Smooth muscle cell (in vitro differentiated cells): ENCODE data around the gene SFXN4. TPM values are rescaled to one million over a fixed set of nuclear protein-coding genes. Genes with fewer than 3 reads are reported as not detected.

ENCODE experiments used
- DNase-seq: peaks from one replicate; lab custom pipeline; 2025; ENCODE audit not compliant: unreplicated experiment; lab: John Stamatoyannopoulos, UW
- H2AFZ ChIP-seq: fragments of 200-600 bp; sonication (generic); 2 replicates; pipeline ENCODE4 v1.6.0; 2016; ENCODE audit warnings: antibody characterized with exemption, low read depth, mild to moderate bottlenecking
- H3F3A ChIP-seq: fragments of 200-600 bp; sonication (generic); 2 replicates; pipeline ENCODE4 v1.6.0; 2017; ENCODE audit warnings: antibody characterized with exemption, low read depth
- H3K27ac ChIP-seq: fragments of 200-600 bp; sonication (generic); 2 replicates; pipeline ENCODE4 v1.5.1; 2016; ENCODE audit warnings: low read depth, mild to moderate bottlenecking
- H3K27me3 ChIP-seq: fragments of 200-600 bp; sonication (generic); 2 replicates; pipeline ENCODE4 v1.6.1; 2016; ENCODE audit warnings: low read depth, mild to moderate bottlenecking
- H3K36me3 ChIP-seq: fragments of 200-600 bp; sonication (generic); 2 replicates; pipeline ENCODE4 v1.5.1; 2016; ENCODE audit warnings: low read depth
- H3K4me1 ChIP-seq: fragments of 200-600 bp; sonication (generic); 2 replicates; pipeline ENCODE4 v1.5.1; 2016; ENCODE audit warnings: low read depth
- H3K4me2 ChIP-seq: fragments of 200-600 bp; sonication (generic); 2 replicates; pipeline ENCODE4 v1.6.0; 2016; ENCODE audit warnings: mild to moderate bottlenecking
- H3K4me3 ChIP-seq: fragments of 200-600 bp; sonication (generic); 2 replicates; pipeline ENCODE4 v1.5.1; 2016; ENCODE audit warnings: mild to moderate bottlenecking
- H3K79me2 ChIP-seq: fragments of 200-600 bp; sonication (generic); 2 replicates; pipeline ENCODE4 v1.6.0; 2016; ENCODE audit warnings: low read depth, mild to moderate bottlenecking
- H3K9ac ChIP-seq: fragments of 200-600 bp; sonication (generic); 2 replicates; pipeline ENCODE4 v1.6.0; 2016; ENCODE audit warnings: low read depth
- H3K9me3 ChIP-seq: fragments of 200-600 bp; sonication (generic); replicated peaks from 2 replicates; pipeline ENCODE4 v1.5.1; 2016; ENCODE audit warnings: low read depth
- H4K20me1 ChIP-seq: fragments of 200-600 bp; sonication (generic); 2 replicates; pipeline ENCODE4 v1.6.0; 2016; ENCODE audit warnings: low read depth
- WGBS: methylation state at CpG from one replicate; pipeline ENCODE4 v1.1.7; 2016; ENCODE audit warnings: low lambda C conversion rate; 5-methylcytosine and 5-hydroxymethylcytosine counted together
- polyA plus RNA-seq: library from polyadenylated mRNA; unstranded; fragments of >200 nt; fragmentation: Nextera tagmentation; extraction: Ambion mirVana; gene quantifications from 2 replicates; pipeline ENCODE4 v1.2.1, GENCODE V29; 2016
- total RNA-seq: library from RNA; depleted of rRNA; stranded (reverse); fragments of >200 nt; gene quantifications from 2 replicates; pipeline ENCODE4 v1.2.3, GENCODE V29; 2014
- TF ChIP-seq, protein P1 (sequence below): fragments of 200-600 bp; sonication (generic); IDR thresholded peaks from 2 replicates; pipeline ENCODE4 v1.5.1; 2017; ENCODE audit warnings: borderline replicate concordance, mild to moderate bottlenecking, antibody characterized with exemption; ENCODE audit not compliant: insufficient read depth, poor library complexity, severe bottlenecking

Gene SFXN4
- total and polyA plus RNA-seq, 2 experiments from 2014 or later: 12.2 to 16.2 TPM

DNA sequence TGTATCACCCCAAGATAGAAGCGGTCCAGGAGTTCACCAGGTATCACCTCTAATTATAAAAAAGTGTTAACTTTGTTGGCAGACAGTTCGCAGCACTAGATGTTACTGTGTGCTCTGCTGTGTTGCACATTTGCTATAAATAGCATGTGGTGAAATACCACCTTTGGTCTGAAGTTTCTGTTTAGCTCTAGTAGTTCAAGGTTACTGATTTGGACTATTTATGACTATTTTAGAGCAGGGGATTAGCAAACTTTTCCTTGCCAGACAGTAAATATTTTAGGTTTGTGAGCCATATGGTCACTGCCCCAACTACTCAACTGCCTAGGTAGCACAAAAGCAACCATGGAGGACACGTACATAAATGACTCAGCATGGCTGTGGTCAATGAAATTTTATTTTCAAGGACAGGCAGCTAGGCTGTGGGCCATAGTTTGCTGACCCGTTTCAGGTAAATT, 45.1 kb downstream of the SFXN4 start:
- 77% methylated on average over 4 of the region's 4 CpGs for WGBS
- H3K9me3 ChIP-seq: no peaks in the 10 kb centered on the region
- no peaks in the 10 kb centered on the region for H3K79me2 ChIP-seq
- no peaks in the 10 kb centered on the region for H3F3A ChIP-seq
- H3K4me3 ChIP-seq: no peak overlapping the region
- peak overlapping the region; percentile 84 for H3K27ac ChIP-seq
- H3K9ac ChIP-seq: no peak overlapping the region
- H2AFZ ChIP-seq: no peak overlapping the region
- H4K20me1 ChIP-seq: no peaks in the 10 kb centered on the region
- H3K36me3 ChIP-seq: no peaks in the 10 kb centered on the region
- no peaks in the 10 kb centered on the region for H3K4me1 ChIP-seq
- no peak overlapping the region for H3K4me2 ChIP-seq
- TF ChIP-seq, protein P1, sequence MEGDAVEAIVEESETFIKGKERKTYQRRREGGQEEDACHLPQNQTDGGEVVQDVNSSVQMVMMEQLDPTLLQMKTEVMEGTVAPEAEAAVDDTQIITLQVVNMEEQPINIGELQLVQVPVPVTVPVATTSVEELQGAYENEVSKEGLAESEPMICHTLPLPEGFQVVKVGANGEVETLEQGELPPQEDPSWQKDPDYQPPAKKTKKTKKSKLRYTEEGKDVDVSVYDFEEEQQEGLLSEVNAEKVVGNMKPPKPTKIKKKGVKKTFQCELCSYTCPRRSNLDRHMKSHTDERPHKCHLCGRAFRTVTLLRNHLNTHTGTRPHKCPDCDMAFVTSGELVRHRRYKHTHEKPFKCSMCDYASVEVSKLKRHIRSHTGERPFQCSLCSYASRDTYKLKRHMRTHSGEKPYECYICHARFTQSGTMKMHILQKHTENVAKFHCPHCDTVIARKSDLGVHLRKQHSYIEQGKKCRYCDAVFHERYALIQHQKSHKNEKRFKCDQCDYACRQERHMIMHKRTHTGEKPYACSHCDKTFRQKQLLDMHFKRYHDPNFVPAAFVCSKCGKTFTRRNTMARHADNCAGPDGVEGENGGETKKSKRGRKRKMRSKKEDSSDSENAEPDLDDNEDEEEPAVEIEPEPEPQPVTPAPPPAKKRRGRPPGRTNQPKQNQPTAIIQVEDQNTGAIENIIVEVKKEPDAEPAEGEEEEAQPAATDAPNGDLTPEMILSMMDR: no peak
- no peaks in the 10 kb centered on the region for H3K27me3 ChIP-seq
- DNase-seq: no peak

DNA sequence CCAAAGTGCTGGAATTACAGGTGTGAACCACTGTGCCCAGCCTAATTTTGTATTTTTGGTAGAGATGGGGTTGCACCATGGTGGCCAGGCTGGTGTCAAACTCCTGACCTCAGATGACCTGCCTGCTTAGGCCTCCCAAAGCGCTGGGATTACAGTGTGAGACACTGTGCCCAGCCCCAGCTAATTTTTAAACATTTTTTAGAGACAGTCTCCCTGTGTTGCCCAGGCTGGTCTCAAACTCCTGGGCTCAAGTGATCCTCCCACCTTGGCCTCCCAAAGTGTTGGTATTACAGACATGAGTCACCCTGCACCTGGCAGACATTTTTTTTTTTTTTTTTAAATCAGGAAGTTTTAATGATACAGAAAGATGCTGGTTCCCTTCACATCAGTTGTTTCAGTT, 46.1 kb downstream of the SFXN4 start:
- 100% methylated on average over 1 of the region's 1 CpG for WGBS
- H3F3A ChIP-seq: no peaks in the 10 kb centered on the region
- H3K9ac ChIP-seq: no peak overlapping the region
- H3K4me3 ChIP-seq: no peak overlapping the region
- no peaks in the 10 kb centered on the region for H3K27me3 ChIP-seq
- DNase-seq: no peak
- no peaks in the 10 kb centered on the region for H3K36me3 ChIP-seq
- TF ChIP-seq, protein P1: no peak
- H2AFZ ChIP-seq: no peak overlapping the region
- no peaks in the 10 kb centered on the region for H4K20me1 ChIP-seq
- no peaks in the 10 kb centered on the region for H3K9me3 ChIP-seq
- no peaks in the 10 kb centered on the region for H3K4me1 ChIP-seq
- no peaks in the 10 kb centered on the region for H3K79me2 ChIP-seq
- peak overlapping the region; percentile 84 for H3K27ac ChIP-seq
- H3K4me2 ChIP-seq: no peak overlapping the region

DNA sequence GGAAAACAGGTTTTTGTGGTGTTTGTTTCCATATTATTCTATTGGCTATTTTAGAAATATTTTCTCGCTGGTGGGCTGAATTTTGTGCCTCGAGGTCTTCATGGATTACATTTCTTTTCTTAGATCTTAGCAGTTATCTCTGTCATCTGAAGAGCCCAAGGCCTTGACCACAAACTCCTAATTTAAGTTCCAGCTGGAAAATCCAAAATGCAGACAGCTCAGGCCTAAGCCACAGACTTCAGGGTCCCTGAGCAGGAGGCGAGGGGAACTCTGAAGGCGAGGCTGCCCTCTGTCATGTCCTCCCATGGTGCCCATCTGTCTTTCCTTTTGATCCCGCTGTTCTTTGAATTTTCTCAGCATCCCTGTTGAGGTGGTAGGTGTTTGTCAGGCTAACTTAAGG, 47.3 kb downstream of the SFXN4 start:
- Histone ChIP-seq H3K27me3 (no peaks in the 10 kb centered on the region), H2AFZ (no peak overlapping the region), H4K20me1 (no peaks in the 10 kb centered on the region), H3K4me2 (no peak overlapping the region), H3K27ac (no peak overlapping the region), H3K79me2 (no peaks in the 10 kb centered on the region), H3F3A (peaks cover 5% of the 10 kb centered on the region), H3K9me3 (no peaks in the 10 kb centered on the region), H3K4me3 (no peak overlapping the region), H3K4me1 (peaks cover 4% of the 10 kb centered on the region), H3K9ac (no peak overlapping the region), H3K36me3 (no peaks in the 10 kb centered on the region)
- no peak for DNase-seq
- TF ChIP-seq, protein P1: no peak
- 81% methylated on average over 5 of the region's 5 CpGs for WGBS

DNA sequence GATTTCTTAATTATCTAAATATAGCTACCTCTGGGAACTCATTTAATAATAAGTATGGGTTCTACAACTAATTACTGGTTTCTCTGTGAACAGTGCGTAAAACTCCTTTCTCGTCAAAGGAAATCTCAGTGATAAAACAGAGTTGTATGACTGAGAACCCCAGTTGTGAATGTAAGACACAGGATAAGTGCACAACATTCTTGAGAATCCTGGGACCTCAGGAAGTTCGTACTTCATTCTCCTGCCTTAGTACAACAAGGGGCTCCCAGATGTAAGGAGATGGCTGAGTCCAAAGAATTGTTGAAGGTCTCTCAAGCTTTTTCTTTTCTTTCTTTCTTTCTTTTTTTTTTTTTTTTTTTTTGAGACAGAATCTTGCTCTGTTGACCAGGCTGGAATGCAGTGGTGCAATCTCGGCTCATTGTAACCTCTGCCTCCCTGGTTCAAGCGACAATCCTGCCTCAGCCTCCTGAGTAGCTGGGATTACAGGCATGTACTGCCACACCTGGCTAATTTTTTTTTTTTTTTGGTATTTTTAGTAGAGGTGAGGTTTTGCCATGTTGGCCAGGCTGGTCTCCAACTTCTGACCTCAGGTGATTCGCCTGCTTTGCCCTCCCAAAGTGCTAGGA, 49.1 kb downstream of the SFXN4 start:
- H3K36me3 ChIP-seq: peaks cover 3% of the 10 kb centered on the region
- WGBS: 59% methylated on average over 6 of the region's 6 CpGs
- peak overlapping the region; percentile 29 for H3K9ac ChIP-seq
- H3F3A ChIP-seq: peaks cover 12% of the 10 kb centered on the region
- peak overlapping the region; percentile 68 for H3K4me2 ChIP-seq
- DNase-seq: no peak
- peak overlapping the region; percentile 86 for H3K27ac ChIP-seq
- H3K9me3 ChIP-seq: no peaks in the 10 kb centered on the region
- no peaks in the 10 kb centered on the region for H3K27me3 ChIP-seq
- H3K4me3 ChIP-seq: no peak overlapping the region
- no peaks in the 10 kb centered on the region for H4K20me1 ChIP-seq
- TF ChIP-seq, protein P1: no peak
- H2AFZ ChIP-seq: peak overlapping the region; percentile 11
- H3K79me2 ChIP-seq: no peaks in the 10 kb centered on the region
- peaks cover 6% of the 10 kb centered on the region for H3K4me1 ChIP-seq
